Fibroblast of lung (primary cell): Measurements from ENCODE around the gene CRACDL. TPM values are rescaled to one million over a fixed set of nuclear protein-coding genes. Genes with fewer than 3 reads are reported as not detected.

Experiments used
- DNase-seq, 2 donors: peaks; one replicate each; pipeline versions ENCODE4 v3.0.0 to v3.0.0-alpha.2; 2010; ENCODE audit warnings: low read depth in 2 of 2
- H2AFZ ChIP-seq: 2 replicates; pipeline ENCODE4 v1.5.1; 2012; ENCODE audit warnings: low read length, control low read depth, inconsistent platforms
- H3K27ac ChIP-seq: 2 replicates; pipeline ENCODE4 v1.5.1; 2011; ENCODE audit warnings: low read length, control low read depth; ENCODE audit not compliant: insufficient read depth
- H3K27me3 ChIP-seq: 2 replicates; pipeline ENCODE4 v1.5.1; 2011; ENCODE audit warnings: mild to moderate bottlenecking, low read length; ENCODE audit not compliant: control insufficient read depth, insufficient read depth
- H3K36me3 ChIP-seq: 2 replicates; pipeline ENCODE4 v1.5.1; 2011; ENCODE audit warnings: low read length; ENCODE audit not compliant: control insufficient read depth, insufficient read depth
- H3K4me1 ChIP-seq: 2 replicates; pipeline ENCODE4 v1.5.1; 2011; ENCODE audit warnings: low read length; ENCODE audit not compliant: control insufficient read depth, insufficient read depth; ENCODE audit errors: extremely low read depth
- H3K4me2 ChIP-seq: 2 replicates; pipeline ENCODE4 v1.5.1; 2011; ENCODE audit warnings: low read length, control low read depth; ENCODE audit not compliant: insufficient read depth; ENCODE audit errors: extremely low read depth
- H3K4me3 ChIP-seq, 4 experiments: fragments of 200-600 bp in 1 of 4; sonication (generic) in 1 of 4; replicated peaks in 1 of 4; 2 replicates each; pipeline ENCODE4 v1.5.1; 2011 to 2016; ENCODE audit warnings: low read length in 4 of 4, low read depth in 3 of 4, mild to moderate bottlenecking in 3 of 4, control low read depth in 2 of 4, inconsistent platforms in 1 of 4, mixed read lengths in 1 of 4; ENCODE audit not compliant: insufficient read depth in 1 of 4; ENCODE audit errors: control extremely low read depth in 1 of 4
- H3K79me2 ChIP-seq: 2 replicates; pipeline ENCODE4 v1.5.1; 2012; ENCODE audit warnings: mild to moderate bottlenecking, low read length, inconsistent platforms; ENCODE audit not compliant: control insufficient read depth, insufficient read depth
- H3K9ac ChIP-seq: 2 replicates; pipeline ENCODE4 v1.5.1; 2011; ENCODE audit warnings: mild to moderate bottlenecking, low read length, control low read depth; ENCODE audit not compliant: insufficient read depth
- H3K9me3 ChIP-seq: 2 replicates; pipeline ENCODE4 v1.5.1; 2012; ENCODE audit warnings: low read depth, low read length; ENCODE audit not compliant: control insufficient read depth, insufficient read depth
- H4K20me1 ChIP-seq: 2 replicates; pipeline ENCODE4 v1.5.1; 2011; ENCODE audit warnings: low read length; ENCODE audit not compliant: control insufficient read depth, insufficient read depth; ENCODE audit errors: extremely low read depth
- CTCF ChIP-seq, 2 donors: IDR thresholded peaks in 1 of 2; conservative IDR thresholded peaks in 1 of 2; 1 replicate in 1 of 2; 2 replicates in 1 of 2; pipeline ENCODE4 v1.5.1; 2011 to 2012; ENCODE audit warnings: low read length in 2 of 2, control low read depth in 1 of 2, inconsistent platforms in 1 of 2, low read depth in 1 of 2, mild to moderate bottlenecking in 1 of 2
- EZH2 ChIP-seq: IDR thresholded peaks from 2 replicates; pipeline ENCODE4 v1.5.1; 2012; ENCODE audit warnings: low read length, control low read depth, mild to moderate bottlenecking; ENCODE audit errors: missing control alignments
- polyA plus RNA-seq, 2 donors: library from polyadenylated mRNA; depleted of rRNA in 1 of 2; stranded (reverse) in 1 of 2; unstranded in 1 of 2; fragments of >200 nt; gene quantifications; 2 replicates each; pipeline ENCODE4 v1.2.1, GENCODE V29; 2011 to 2012; ENCODE audit warnings: missing spikeins in 1 of 2
- total RNA-seq: library from RNA; depleted of rRNA; stranded (reverse); fragments of >200 nt; gene quantifications from 2 replicates; pipeline ENCODE4 v1.2.1, GENCODE V29; 2014

Gene CRACDL
- total and polyA plus RNA-seq, 2 donors (not counting 1 experiment from before 2014, with no cell fraction given), result not detected

GRCh38 chr2:98816281-98816680, 119.7 kb downstream of the CRACDL start:
- Histone ChIP-seq H3K4me3 (no peak overlapping the region), H4K20me1 (no peaks in the 10 kb centered on the region), H3K27ac (no peak overlapping the region), H2AFZ (no peak overlapping the region), H3K4me2 (no peak overlapping the region), H3K36me3 (no peaks in the 10 kb centered on the region), H3K79me2 (no peaks in the 10 kb centered on the region), H3K4me1 (no peaks in the 10 kb centered on the region), H3K9me3 (no peaks in the 10 kb centered on the region), H3K9ac (no peak overlapping the region), H3K27me3 (no peaks in the 10 kb centered on the region)
- DNase-seq, result no peak
- no peak for TF ChIP-seq EZH2
- no peak for TF ChIP-seq CTCF (conservative IDR thresholded peaks at IDR 0.05 in 1 of 2, IDR thresholded peaks at IDR 0.05 in 1 of 2; ENCODE audit: low read depth in 1 of 2, low read length in 2 of 2)

- Histone ChIP-seq H3K4me2 (no peak overlapping the region), H3K27ac (no peak overlapping the region), H4K20me1 (no peaks in the 10 kb centered on the region), H3K4me3 (no peak overlapping the region), H3K27me3 (no peaks in the 10 kb centered on the region), H3K79me2 (no peaks in the 10 kb centered on the region), H2AFZ (no peak overlapping the region), H3K9ac (no peak overlapping the region), H3K36me3 (no peaks in the 10 kb centered on the region), H3K9me3 (no peaks in the 10 kb centered on the region), H3K4me1 (no peaks in the 10 kb centered on the region)
- DNase-seq, result no peak
- no peak for TF ChIP-seq EZH2
- TF ChIP-seq CTCF (conservative IDR thresholded peaks at IDR 0.05 in 1 of 2, IDR thresholded peaks at IDR 0.05 in 1 of 2; ENCODE audit: low read depth in 1 of 2, low read length in 2 of 2), result no peak
Observed at GRCh38 chr2:98815795-98816194, 120.2 kb downstream of the CRACDL start.

- Histone ChIP-seq H3K9ac (no peak overlapping the region), H3K27ac (no peak overlapping the region), H3K36me3 (no peaks in the 10 kb centered on the region), H3K4me3 (no peak overlapping the region), H3K4me2 (no peak overlapping the region), H3K79me2 (no peaks in the 10 kb centered on the region), H3K27me3 (no peaks in the 10 kb centered on the region), H2AFZ (no peak overlapping the region), H3K9me3 (no peaks in the 10 kb centered on the region), H4K20me1 (no peaks in the 10 kb centered on the region), H3K4me1 (no peaks in the 10 kb centered on the region)
- no peak for TF ChIP-seq CTCF (conservative IDR thresholded peaks at IDR 0.05 in 1 of 2, IDR thresholded peaks at IDR 0.05 in 1 of 2; ENCODE audit: low read depth in 1 of 2, low read length in 2 of 2)
- TF ChIP-seq EZH2, result no peak
- no peak for DNase-seq
Observed at GRCh38 chr2:98811766-98812165, 124.3 kb downstream of the CRACDL start.
